Liver (tissue), 9 donors: ENCODE results near the gene TRMT2A. TPM values are rescaled to one million over a fixed set of nuclear protein-coding genes. Genes with fewer than 3 reads are reported as not detected.

Source experiments
- DNase-seq: peaks from one replicate; pipeline ENCODE4 v3.0.0-alpha.2; 2017; ENCODE audit warnings: low spot score
- H3K27ac ChIP-seq, 2 donors: one replicate each; pipeline ENCODE4 v1.7.0; 2013; ENCODE audit warnings: inconsistent platforms in 2 of 2, low read length in 2 of 2, control low read depth in 1 of 2, low read depth in 1 of 2, mild to moderate bottlenecking in 1 of 2
- H3K27me3 ChIP-seq, 4 donors: one replicate each; pipeline versions ENCODE4 v1.6.1 to v1.7.0; 2013; ENCODE audit warnings: low read length in 3 of 4, inconsistent platforms in 1 of 4, mild to moderate bottlenecking in 1 of 4, moderate library complexity in 1 of 4; ENCODE audit not compliant: control insufficient read depth in 4 of 4, insufficient read depth in 4 of 4
- H3K36me3 ChIP-seq, 4 donors: one replicate each; pipeline versions ENCODE4 v1.6.1 to v1.7.0; 2013; ENCODE audit warnings: low read length in 3 of 4, mild to moderate bottlenecking in 3 of 4, low read depth in 1 of 4, moderate library complexity in 1 of 4; ENCODE audit not compliant: control insufficient read depth in 4 of 4, insufficient read depth in 3 of 4
- H3K4me1 ChIP-seq, 4 donors: one replicate each; pipeline versions ENCODE4 v1.6.1 to v1.7.0; 2013; ENCODE audit warnings: low read length in 3 of 4, mild to moderate bottlenecking in 3 of 4, moderate library complexity in 1 of 4; ENCODE audit not compliant: control insufficient read depth in 4 of 4, insufficient read depth in 4 of 4
- H3K4me3 ChIP-seq, 3 donors: one replicate each; pipeline versions ENCODE4 v1.6.1 to v1.7.0; 2013; ENCODE audit warnings: low read length in 3 of 3, control low read depth in 1 of 3, low read depth in 1 of 3, mild to moderate bottlenecking in 1 of 3
- H3K9ac ChIP-seq, 2 donors: one replicate each; pipeline ENCODE4 v1.7.0; 2013; ENCODE audit warnings: low read length in 2 of 2, mild to moderate bottlenecking in 2 of 2, moderate library complexity in 2 of 2, control low read depth in 1 of 2, low read depth in 1 of 2
- H3K9me3 ChIP-seq, 4 donors: one replicate each; pipeline versions ENCODE4 v1.6.1 to v1.7.0; 2013; ENCODE audit warnings: low read length in 3 of 4; ENCODE audit not compliant: control insufficient read depth in 4 of 4
- ATF3 ChIP-seq: IDR thresholded peaks from 2 replicates; pipeline ENCODE4 v1.6.1; 2016; ENCODE audit warnings: antibody characterized with exemption
- CTCF ChIP-seq: fragments of 150-350 bp; IDR thresholded peaks from 2 replicates; pipeline ENCODE4 v1.5.1; 2017; ENCODE audit warnings: improper control_type of control experiment, low read depth, low read length; ENCODE audit not compliant: missing input control
- EGR1 ChIP-seq, 2 donors: IDR thresholded peaks; 2 replicates each; pipeline ENCODE4 v1.6.1; 2016 to 2018; ENCODE audit warnings: antibody characterized with exemption in 2 of 2, low read depth in 2 of 2
- FOXA1 ChIP-seq: IDR thresholded peaks from 2 replicates; pipeline ENCODE4 v1.6.1; 2016; ENCODE audit warnings: antibody characterized with exemption
- FOXA2 ChIP-seq: IDR thresholded peaks from 2 replicates; pipeline ENCODE4 v1.6.1; 2016; ENCODE audit warnings: antibody characterized with exemption
- GABPA ChIP-seq, 2 donors: IDR thresholded peaks in 1 of 2; conservative IDR thresholded peaks in 1 of 2; 2 replicates each; pipeline ENCODE4 v1.6.1; 2016; ENCODE audit warnings: antibody characterized with exemption in 2 of 2, mild to moderate bottlenecking in 1 of 2, moderate library complexity in 1 of 2
- HNF4A ChIP-seq, 2 donors: conservative IDR thresholded peaks; 2 replicates each; pipeline ENCODE4 v1.6.1; 2016; ENCODE audit warnings: antibody characterized with exemption in 2 of 2, mild to moderate bottlenecking in 2 of 2
- HNF4G ChIP-seq: IDR thresholded peaks from 2 replicates; pipeline ENCODE4 v1.6.1; 2016; ENCODE audit warnings: antibody characterized with exemption
- JUND ChIP-seq, 2 donors: IDR thresholded peaks; 2 replicates each; pipeline ENCODE4 v1.6.1; 2016; ENCODE audit warnings: antibody characterized with exemption in 2 of 2
- MAX ChIP-seq: IDR thresholded peaks from 2 replicates; pipeline ENCODE4 v1.6.1; 2016; ENCODE audit warnings: antibody characterized with exemption
- NR2F2 ChIP-seq: IDR thresholded peaks from 2 replicates; pipeline ENCODE4 v1.6.1; 2016; ENCODE audit warnings: antibody characterized with exemption
- RAD21 ChIP-seq, 2 donors: IDR thresholded peaks; 2 replicates each; pipeline ENCODE4 v1.6.1; 2016; ENCODE audit warnings: antibody characterized with exemption in 2 of 2, mild to moderate bottlenecking in 2 of 2
- REST ChIP-seq: IDR thresholded peaks from 2 replicates; pipeline ENCODE4 v1.6.1; 2016; ENCODE audit warnings: antibody characterized with exemption, mild to moderate bottlenecking
- RXRA ChIP-seq, 2 donors: IDR thresholded peaks; 2 replicates each; pipeline ENCODE4 v1.6.1; 2017 to 2018; ENCODE audit warnings: antibody characterized with exemption in 2 of 2, mild to moderate bottlenecking in 1 of 2
- SP1 ChIP-seq: IDR thresholded peaks from 2 replicates; pipeline ENCODE4 v1.6.1; 2018; ENCODE audit warnings: antibody characterized with exemption, mild to moderate bottlenecking
- TAF1 ChIP-seq: conservative IDR thresholded peaks from 2 replicates; pipeline ENCODE4 v1.6.1; 2016; ENCODE audit warnings: antibody characterized with exemption, mild to moderate bottlenecking
- YY1 ChIP-seq: IDR thresholded peaks from 2 replicates; pipeline ENCODE4 v1.6.1; 2016; ENCODE audit warnings: antibody characterized with exemption, mild to moderate bottlenecking
- ZBTB33 ChIP-seq: IDR thresholded peaks from 2 replicates; pipeline ENCODE4 v1.6.1; 2016; ENCODE audit warnings: antibody characterized with exemption
- WGBS: extraction: QIAGEN DNeasy Blood & Tissue Kit; methylation state at CpG from one replicate; pipeline ENCODE4 v1.1.7; 2013; 5-methylcytosine and 5-hydroxymethylcytosine counted together
- polyA plus RNA-seq, 2 donors: library from polyadenylated mRNA; stranded (reverse) in 1 of 2; unstranded in 1 of 2; fragments of 200-250 nt in 1 of 2; fragments of >200 nt in 1 of 2; fragmentation: Nextera tagmentation in 1 of 2; extraction: Ambion mirVana in 1 of 2; gene quantifications; one replicate each; pipeline versions ENCODE4 v1.2.1 to v1.2.3, GENCODE V29; 2013 to 2015
- total RNA-seq, 2 donors: library from RNA; depleted of rRNA; stranded (reverse); fragments of >200 nt; gene quantifications; one replicate each; pipeline ENCODE4 v1.2.3, GENCODE V29; 2014
- donor health status: healthy.
- donor health status: healthy.
- donor health status: healthy.
- donor health status: healthy.
- donor health status: healthy.

Gene TRMT2A
- total and polyA plus RNA-seq, 4 donors = 19.9 to 32.9 (median 25.2) TPM

DNA sequence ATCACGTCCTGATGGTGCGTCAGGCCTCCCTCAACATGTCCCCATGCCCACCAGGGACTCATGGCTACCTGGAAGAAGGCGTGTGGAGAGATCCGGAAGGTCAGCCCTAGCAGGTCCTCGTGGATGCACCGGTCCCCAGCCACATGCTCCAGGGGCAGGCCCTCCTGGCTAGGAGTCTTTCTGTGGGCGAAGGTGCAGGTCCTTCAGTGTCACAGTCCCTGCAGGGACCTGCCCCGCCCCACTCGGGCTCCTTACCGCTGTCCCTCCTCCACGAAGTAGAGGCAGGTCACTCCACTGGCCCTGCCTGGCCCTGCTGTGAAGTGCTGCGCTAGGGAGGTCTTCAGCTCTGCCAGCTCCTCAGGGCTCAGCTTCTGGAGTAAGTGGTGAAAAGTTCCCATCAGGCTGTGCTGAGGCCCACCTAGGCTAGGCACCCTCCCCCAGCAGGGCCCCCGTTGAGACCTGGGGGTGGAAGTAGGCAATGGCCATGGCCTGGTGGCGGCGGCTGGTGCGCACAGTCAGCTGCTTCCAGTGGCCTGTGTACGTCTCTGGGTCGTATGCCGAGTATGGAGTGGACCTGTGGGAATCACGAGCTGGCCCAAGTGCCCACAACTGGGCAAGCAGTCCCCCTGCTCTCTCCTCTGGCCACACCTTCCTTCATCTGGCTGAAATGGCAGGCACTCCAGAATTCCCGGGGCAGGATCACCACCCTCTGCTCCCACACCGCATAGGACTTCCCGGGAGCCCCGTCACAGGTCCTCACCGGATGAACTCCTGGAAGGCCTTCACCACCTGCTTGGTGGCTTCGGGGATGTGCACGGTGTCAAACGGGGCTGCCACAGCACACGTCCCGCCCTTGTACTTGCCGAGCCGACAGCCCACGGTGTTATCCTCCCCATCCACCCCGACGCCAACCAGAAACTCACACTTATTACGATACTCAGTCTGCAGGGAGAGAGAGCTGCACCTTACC lies 2.2 kb downstream of the TRMT2A start:
- Histone ChIP-seq H3K9ac (peak overlapping the region in 1 of 2 donors; percentile 10), H3K4me1 (peaks cover 10 to 48% (median 32%) of the 10 kb centered on the region in 4 donors), H3K27ac (no peak overlapping the region), H3K27me3 (no peaks in the 10 kb centered on the region), H3K4me3 (no peak overlapping the region), H3K36me3 (peaks cover 24 to 52% (median 37%) of the 10 kb centered on the region in 4 donors), H3K9me3 (no peaks in the 10 kb centered on the region)
- 92% methylated on average over 36 of the region's 36 CpGs for WGBS
- no peak for DNase-seq
- TF ChIP-seq RXRA (IDR thresholded peaks at IDR 0.05) (no peak), EGR1 (IDR thresholded peaks at IDR 0.05; ENCODE audit: low read depth in 2 of 2) (no peak), TAF1 (no peak), HNF4A (conservative IDR thresholded peaks at IDR 0.05) (no peak), HNF4G (no peak), ZBTB33 (no peak), NR2F2 (no peak), CTCF (no peak), FOXA2 (no peak), MAX (no peak), ATF3 (no peak), GABPA (IDR thresholded peaks at IDR 0.05 in 1 of 2, conservative IDR thresholded peaks at IDR 0.05 in 1 of 2) (no peak), FOXA1 (no peak), YY1 (no peak), SP1 (no peak), REST (no peak), JUND (IDR thresholded peaks at IDR 0.05) (no peak), RAD21 (IDR thresholded peaks at IDR 0.05) (no peak)
